ENCODE measurements around the gene WBP2NL.
"Not testable (repeated sequence)": the region's sequence is repeated elsewhere in the genome, so short reads cannot be mapped to it uniquely, and the experiment has no call there.

The WBP2NL gene, protein sequence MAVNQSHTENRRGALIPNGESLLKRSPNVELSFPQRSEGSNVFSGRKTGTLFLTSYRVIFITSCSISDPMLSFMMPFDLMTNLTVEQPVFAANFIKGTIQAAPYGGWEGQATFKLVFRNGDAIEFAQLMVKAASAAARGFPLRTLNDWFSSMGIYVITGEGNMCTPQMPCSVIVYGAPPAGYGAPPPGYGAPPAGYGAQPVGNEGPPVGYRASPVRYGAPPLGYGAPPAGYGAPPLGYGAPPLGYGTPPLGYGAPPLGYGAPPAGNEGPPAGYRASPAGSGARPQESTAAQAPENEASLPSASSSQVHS

GRCh38 chr22:41998361-41999261 lies at the start of gene WBP2NL:
Gene WBP2NL (plus strand): TSS chr22:41998788. CDS start chr22:41998819, 31 bp downstream.
- peak within 1 kb of the TSS; percentile 44 for H3K4me3 ChIP-seq (ENCODE audit: low read depth, low read length)
- DNase-seq (ENCODE audit: low read depth) = peak; percentile 14

DNA sequence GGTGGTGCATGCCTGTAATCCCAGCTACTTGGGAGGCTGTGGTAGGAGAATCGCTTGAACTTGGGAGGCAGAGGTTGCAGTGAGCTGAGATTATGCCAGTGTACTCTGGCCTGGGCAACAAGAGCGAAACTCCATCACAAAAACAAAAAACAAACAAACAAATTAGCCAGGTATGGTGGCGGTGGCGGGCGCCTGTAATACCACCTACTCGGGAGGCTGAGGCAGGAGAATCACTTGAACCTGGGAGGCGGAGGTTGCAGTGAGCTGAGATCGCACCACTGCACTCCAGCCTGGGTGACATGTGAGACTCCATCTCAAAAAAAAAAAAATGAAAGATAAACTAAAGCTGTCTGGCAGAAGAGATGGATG lies 49.7 kb upstream of the WBP2NL start:
- H3K4me3 ChIP-seq (ENCODE audit: low read depth, low read length); DNase-seq (ENCODE audit: low read depth): not testable (repeated sequence)

DNA sequence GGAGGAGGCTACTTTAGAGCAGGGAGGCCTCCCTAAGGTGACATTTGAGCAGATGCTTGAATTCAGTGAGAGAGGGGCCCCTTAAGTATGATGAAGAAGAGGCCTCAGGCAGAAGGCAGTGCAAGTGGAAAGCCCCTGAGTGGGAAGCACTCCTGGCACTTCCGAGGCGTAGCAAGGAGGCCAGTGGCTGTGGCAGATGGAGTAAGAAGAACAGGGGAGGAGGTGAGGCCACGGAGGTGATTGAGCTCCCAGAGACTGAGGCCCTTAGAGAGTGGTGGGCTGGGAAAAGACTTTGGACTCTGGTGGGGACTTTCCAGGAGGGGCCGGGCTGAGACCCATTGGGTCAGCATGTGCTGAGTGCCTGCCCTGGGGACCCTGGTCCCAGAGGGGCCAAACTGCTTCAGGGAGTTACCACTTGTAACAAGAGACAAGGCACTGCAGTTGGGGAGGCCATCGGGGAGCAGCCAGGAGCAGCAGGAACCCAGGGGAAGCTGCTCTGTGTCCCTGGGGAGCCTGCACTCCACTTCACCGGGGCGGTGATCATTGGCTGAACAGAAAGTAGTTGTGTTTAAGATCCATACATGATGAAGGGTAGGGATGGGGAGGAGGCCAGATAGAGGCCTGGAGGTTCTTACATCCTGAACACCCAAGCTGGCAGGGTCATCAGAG lies 49.2 kb upstream of the WBP2NL start:
- no peak for DNase-seq (ENCODE audit: low read depth)
- no peak overlapping the region for H3K4me3 ChIP-seq (ENCODE audit: low read depth, low read length)

- H3K4me3 ChIP-seq (ENCODE audit: low read depth, low read length) = no peak within 1 kb of the TSS
Measured at GRCh38 chr22:41951898-41952474, 46.6 kb upstream of the WBP2NL start, which contains the start of gene SMIM45. Gene SMIM45 (plus strand): TSS chr22:41952150.

GRCh38 chr22:41952713-41953112 lies 45.9 kb upstream of the WBP2NL start:
- DNase-seq (ENCODE audit: low read depth) = no peak
- H3K4me3 ChIP-seq (ENCODE audit: low read depth, low read length) = no peak overlapping the region

More at GRCh38 chr22:41951898-41952474, 46.6 kb upstream of the WBP2NL start, which contains the start of gene SMIM45:
- no peak for DNase-seq (ENCODE audit: low read depth)

DNA sequence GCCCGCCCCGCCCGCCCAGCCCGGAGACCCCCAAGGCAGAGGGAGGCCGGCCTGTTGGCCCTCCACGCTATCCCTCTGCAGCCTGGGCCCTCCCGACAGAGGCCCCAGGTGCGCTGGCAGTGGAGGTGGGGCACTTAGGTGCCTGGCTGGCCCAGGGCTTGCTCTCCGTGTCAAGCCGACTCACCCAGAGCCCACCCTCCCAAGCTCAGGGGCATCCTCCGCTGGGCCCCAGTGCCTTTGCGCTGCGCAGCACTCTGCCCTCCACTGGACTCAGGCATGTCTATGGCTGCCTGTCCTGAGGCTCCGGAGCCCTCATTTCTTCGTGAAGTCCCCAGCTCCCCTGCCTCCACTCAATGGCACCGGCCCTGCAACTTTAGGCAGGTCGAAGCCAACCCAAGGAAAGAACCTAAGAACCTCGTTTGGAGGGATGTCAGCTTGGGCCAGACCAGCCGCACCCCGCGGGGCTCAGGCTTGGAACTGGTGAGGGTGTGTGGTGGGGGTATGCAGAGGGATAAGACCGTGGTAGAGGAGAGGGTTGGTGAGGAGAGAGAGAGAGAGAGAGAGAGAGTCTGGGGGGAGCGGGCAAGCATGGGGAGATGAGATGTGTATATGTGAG lies 40.5 kb upstream of the WBP2NL start:
- H3K4me3 ChIP-seq (ENCODE audit: low read depth, low read length) = no peak overlapping the region
- no peak for DNase-seq (ENCODE audit: low read depth)

DNA sequence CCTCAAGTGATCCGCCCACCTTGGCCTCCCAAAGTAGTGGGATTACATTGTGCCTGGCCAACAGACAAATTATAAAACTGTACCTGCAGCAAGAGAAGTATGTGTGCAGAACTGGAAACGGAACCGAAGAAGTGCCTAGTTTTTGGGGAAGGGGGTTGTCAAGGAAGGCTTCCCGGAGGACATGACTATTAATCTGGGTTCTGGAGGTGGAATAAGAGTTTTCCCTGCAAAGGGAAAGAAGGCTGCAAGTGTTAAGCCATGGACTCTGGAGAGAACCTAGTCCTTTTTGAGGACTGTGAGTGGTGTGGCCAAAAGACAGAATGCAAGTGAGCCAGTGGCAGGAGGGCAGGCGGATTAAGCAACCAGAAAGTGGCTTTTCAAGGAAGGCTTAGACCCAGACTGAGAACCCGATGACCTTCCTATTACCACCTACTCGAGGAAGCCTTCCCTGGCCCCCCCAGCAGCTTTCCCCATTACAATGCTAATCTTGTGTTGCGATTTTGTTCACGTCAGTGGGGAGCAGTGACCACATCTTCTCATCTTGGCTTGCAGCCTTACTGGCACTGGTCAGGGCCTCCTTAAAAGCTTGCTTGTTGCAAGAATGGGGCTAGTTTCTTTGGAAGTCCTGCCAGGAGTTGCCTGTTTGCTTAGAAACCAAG lies 35.0 kb upstream of the WBP2NL start:
- peak; percentile 14 for DNase-seq (ENCODE audit: low read depth)
- H3K4me3 ChIP-seq (ENCODE audit: low read depth, low read length) = no peak overlapping the region

DNA sequence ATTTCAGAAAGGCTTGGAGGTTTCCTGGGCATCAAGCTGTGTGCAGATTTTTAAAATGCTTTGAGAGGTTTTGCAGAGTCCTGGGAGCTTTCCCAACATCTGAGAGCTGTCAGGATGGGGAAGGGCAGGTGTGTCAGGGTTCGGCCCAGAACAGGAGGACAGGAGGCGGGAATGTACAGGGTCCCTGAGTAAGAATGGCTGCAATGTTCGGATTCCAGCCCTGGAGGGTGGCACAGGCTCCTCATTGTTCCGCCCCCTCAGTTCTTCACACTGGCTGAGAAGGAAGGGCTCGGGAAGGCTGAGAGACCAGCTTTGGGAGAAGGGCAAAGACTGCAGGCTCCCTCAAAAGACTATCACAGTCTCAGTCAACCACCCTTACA lies 34.5 kb upstream of the WBP2NL start:
- DNase-seq (ENCODE audit: low read depth) = no peak
- H3K4me3 ChIP-seq (ENCODE audit: low read depth, low read length) = no peak overlapping the region

DNA sequence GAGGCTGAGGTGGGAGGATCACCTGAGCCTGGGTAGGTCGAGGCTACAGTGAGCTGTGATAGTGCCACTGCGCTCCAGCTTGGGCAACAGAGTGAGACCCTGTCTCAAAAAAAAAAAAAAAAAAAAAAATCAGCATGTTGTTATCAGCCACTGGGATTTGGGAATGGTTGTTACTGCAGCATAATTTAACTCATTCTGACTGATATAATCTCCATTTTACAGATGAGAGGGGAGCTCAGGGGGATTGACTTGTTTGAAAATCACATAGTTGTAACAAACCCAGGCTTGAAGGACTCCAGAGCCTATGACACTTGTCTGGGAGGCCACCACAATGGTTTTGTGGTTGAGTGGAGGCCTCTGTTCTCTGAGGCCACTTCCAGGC lies 32.4 kb upstream of the WBP2NL start:
- no peak overlapping the region for H3K4me3 ChIP-seq (ENCODE audit: low read depth, low read length)
- no peak for DNase-seq (ENCODE audit: low read depth)

- peak; percentile 29 for DNase-seq (ENCODE audit: low read depth)
- no peak overlapping the region for H3K4me3 ChIP-seq (ENCODE audit: low read depth, low read length)
Measured at GRCh38 chr22:41966607-41967240, 31.9 kb upstream of the WBP2NL start.

GRCh38 chr22:41968601-41969000 lies 30.0 kb upstream of the WBP2NL start:
- no peak overlapping the region for H3K4me3 ChIP-seq (ENCODE audit: low read depth, low read length)
- DNase-seq (ENCODE audit: low read depth) = no peak

DNA sequence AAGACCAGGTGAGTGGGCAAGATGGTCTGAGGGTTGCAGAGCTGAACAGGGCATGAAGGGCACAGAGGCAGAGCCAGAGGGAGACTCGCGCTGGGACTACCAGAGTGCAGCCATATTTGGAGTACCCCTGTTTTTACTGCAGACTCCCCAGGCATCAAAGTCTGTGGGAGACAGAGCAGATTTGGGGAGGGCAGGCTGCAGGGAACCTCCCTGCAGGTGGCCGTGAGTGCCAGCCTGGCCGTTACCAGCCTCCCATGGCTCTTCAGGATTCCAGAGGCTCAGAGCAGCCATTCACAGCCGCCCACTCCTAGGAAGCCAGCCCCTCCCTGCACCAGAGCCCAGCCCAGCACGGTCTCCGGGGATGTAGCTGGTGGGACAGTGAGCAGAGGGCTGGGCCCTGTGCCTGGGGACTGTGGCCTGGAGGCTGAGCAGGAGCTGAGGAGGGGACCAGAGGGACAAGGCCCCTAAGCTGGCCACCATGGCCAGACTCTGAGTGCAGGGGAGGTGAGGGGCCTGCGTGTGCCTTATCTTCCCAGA lies 29.4 kb upstream of the WBP2NL start, which contains the start of gene SEPTIN3:
Gene SEPTIN3, plus strand, starts transcription at position 334 of the 537 bp plus-strand sequence. CDS start 2,050 bp downstream, outside the sequence.
- H3K4me3 ChIP-seq (ENCODE audit: low read depth, low read length) = no peak within 1 kb of the TSS
- no peak for DNase-seq (ENCODE audit: low read depth)

DNA sequence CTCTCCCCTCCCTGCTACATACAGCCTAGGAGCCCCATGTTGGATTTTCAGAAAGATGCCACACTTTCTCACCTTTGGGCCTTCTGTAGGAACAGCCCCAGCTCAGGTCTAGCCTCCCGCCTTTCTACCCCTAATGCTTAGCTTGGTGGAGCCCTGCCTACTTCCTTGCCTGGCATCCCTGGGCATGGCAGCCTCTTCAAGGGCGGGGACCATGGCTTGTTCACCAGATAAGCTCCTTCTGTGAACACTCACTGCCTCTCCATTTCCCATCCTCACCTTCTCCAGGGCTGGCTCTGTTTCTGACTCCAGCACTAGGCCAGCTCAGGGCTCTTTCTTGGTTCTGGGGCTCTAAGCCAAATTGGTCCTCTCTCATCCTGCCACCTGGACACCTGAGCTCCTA lies 28.0 kb upstream of the WBP2NL start:
- no peak for DNase-seq (ENCODE audit: low read depth)
- H3K4me3 ChIP-seq (ENCODE audit: low read depth, low read length) = no peak overlapping the region

DNA sequence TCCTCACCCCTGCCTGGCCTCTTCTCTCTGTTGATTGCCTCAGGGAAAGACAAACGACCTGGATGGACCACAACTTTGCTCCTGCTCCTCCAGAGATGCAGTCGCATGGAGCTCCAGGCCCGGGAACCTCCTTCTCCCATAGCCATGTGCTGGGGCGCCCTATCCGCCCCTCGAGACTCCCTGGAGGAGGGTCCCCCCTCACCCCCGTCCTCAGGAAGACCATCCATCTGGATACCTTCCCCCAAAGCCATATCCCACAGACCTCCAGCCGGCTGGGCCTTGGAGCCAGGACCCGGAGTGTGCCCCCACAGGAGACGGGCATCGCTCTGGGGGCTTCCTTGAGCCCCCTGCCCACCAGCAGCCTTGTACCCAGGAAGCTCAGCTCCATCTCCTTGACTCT lies 27.2 kb upstream of the WBP2NL start:
- DNase-seq (ENCODE audit: low read depth) = no peak
- no peak overlapping the region for H3K4me3 ChIP-seq (ENCODE audit: low read depth, low read length)

DNA sequence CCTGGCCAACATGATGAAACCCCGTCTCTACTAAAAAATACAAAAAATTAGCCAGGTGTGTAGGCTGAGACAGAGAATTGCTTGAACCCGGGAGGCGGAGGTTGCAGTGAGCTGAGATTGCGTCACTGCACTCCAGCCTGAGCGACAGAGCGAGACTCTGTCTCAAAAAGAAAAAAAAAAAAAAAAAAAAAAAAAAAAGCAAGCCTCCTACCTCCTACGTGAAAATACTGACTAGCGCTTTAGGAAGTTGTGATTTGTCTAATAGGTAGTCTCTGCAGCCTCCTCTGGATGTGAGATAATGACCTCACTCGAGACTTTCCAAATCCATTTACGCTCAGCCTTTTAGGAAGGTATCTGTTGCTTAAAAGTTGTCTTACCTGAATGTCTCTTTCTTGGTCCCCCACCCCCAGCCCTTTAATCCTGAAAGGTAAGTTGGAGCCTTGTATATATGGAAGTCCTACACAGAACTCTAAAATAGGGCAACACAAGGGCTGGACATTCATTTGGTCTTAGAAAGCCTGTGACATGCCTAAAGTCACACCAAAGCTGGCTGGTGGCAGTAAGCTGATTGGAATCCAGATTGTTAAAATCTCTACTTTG lies 23.8 kb upstream of the WBP2NL start:
- DNase-seq (ENCODE audit: low read depth) = no peak
- no peak overlapping the region for H3K4me3 ChIP-seq (ENCODE audit: low read depth, low read length)

- DNase-seq (ENCODE audit: low read depth) = no peak
- H3K4me3 ChIP-seq (ENCODE audit: low read depth, low read length) = no peak overlapping the region
Measured at GRCh38 chr22:41975299-41976069, 23.1 kb upstream of the WBP2NL start.
